ENCODE data around the gene UBE2E3. TPM values are rescaled to one million over a fixed set of nuclear protein-coding genes. Genes with fewer than 3 reads are reported as not detected.

The UBE2E3 gene
- total RNA-seq, 4 donors from 2014 or later = 55.5 to 131 (median 99.0) TPM

- H3K4me3 ChIP-seq = no peak overlapping the region
- no peaks in the 10 kb centered on the region for H3K36me3 ChIP-seq
- WGBS, 2 donors = 69 to 82% methylated on average over 1 of the region's 1 CpG
- no peak for TF ChIP-seq EP300 (IDR thresholded peaks at IDR 0.05)
- no peak for TF ChIP-seq CTCF (IDR thresholded peaks at IDR 0.05)
- TF ChIP-seq POLR2A (IDR thresholded peaks at IDR 0.05) = no peak
- DNase-seq (ENCODE audit: low spot score in 2 of 2) = no peak
- no peaks in the 10 kb centered on the region for H3K4me1 ChIP-seq
- H3K27me3 ChIP-seq = no peaks in the 10 kb centered on the region
- no peak overlapping the region for H3K27ac ChIP-seq
- H3K9me3 ChIP-seq = no peaks in the 10 kb centered on the region
Measured at GRCh38 chr2:181112916-181113315, 132.5 kb downstream of the UBE2E3 start.
